IPS-18a (cell line): ENCODE results near the gene PTX3.

ENCODE experiments used
- H3K27ac ChIP-seq: one replicate; pipeline ENCODE4 v1.5.1; 2013; ENCODE audit warnings: low read length
- H3K27me3 ChIP-seq: one replicate; pipeline ENCODE4 v1.6.1; 2013; ENCODE audit warnings: mild to moderate bottlenecking, low read length; ENCODE audit not compliant: control insufficient read depth, insufficient read depth
- H3K36me3 ChIP-seq: one replicate; pipeline ENCODE4 v1.6.1; 2013; ENCODE audit warnings: low read depth, low read length; ENCODE audit not compliant: control insufficient read depth
- H3K4me1 ChIP-seq: one replicate; pipeline ENCODE4 v1.6.1; 2013; ENCODE audit warnings: low read depth, low read length; ENCODE audit not compliant: control insufficient read depth
- H3K4me3 ChIP-seq: one replicate; pipeline ENCODE4 v1.5.1; 2013; ENCODE audit warnings: low read length
- H3K9ac ChIP-seq: one replicate; pipeline ENCODE4 v1.6.1; 2013; ENCODE audit warnings: mild to moderate bottlenecking, low read length, moderate library complexity
- H3K9me3 ChIP-seq: one replicate; pipeline ENCODE4 v1.6.1; 2013; ENCODE audit warnings: low read depth, low read length; ENCODE audit not compliant: control insufficient read depth

PTX3 gene

GRCh38 chr3:157487339-157487738, 50.7 kb downstream of the PTX3 start:
- no peak overlapping the region for H3K4me3 ChIP-seq
- no peaks in the 10 kb centered on the region for H3K4me1 ChIP-seq
- no peak overlapping the region for H3K27ac ChIP-seq
- H3K27me3 ChIP-seq, result no peaks in the 10 kb centered on the region
- no peaks in the 10 kb centered on the region for H3K9me3 ChIP-seq
- H3K36me3 ChIP-seq, result no peaks in the 10 kb centered on the region
- H3K9ac ChIP-seq, result no peak overlapping the region

- Histone ChIP-seq H3K27ac (no peak overlapping the region), H3K27me3 (no peaks in the 10 kb centered on the region), H3K9ac (no peak overlapping the region), H3K36me3 (no peaks in the 10 kb centered on the region), H3K4me3 (no peak overlapping the region), H3K4me1 (no peaks in the 10 kb centered on the region), H3K9me3 (no peaks in the 10 kb centered on the region)
Measured at GRCh38 chr3:157488144-157488543, 51.5 kb downstream of the PTX3 start.

GRCh38 chr3:157491136-157491535, 54.5 kb downstream of the PTX3 start:
- H3K36me3 ChIP-seq, result no peaks in the 10 kb centered on the region
- no peaks in the 10 kb centered on the region for H3K27me3 ChIP-seq
- H3K4me1 ChIP-seq, result peaks cover 1% of the 10 kb centered on the region
- no peak overlapping the region for H3K27ac ChIP-seq
- H3K9me3 ChIP-seq, result no peaks in the 10 kb centered on the region
- no peak overlapping the region for H3K9ac ChIP-seq
- no peak overlapping the region for H3K4me3 ChIP-seq
